ENCODE measurements around the gene ANO5.

GRCh38 chr11:22165759-22166513 lies 26.9 kb upstream of the ANO5 start:
- TF ChIP-seq CTCF (IDR thresholded peaks at IDR 0.05) (no peak), POLR2A (IDR thresholded peaks at IDR 0.05) (no peak)
